Body of pancreas (tissue), 4 donors: ENCODE data around the gene WWOX.

ENCODE experiments used
- POLR2A ChIP-seq, 3 donors: fragments of 450-650 bp; IDR thresholded peaks; one replicate each; pipeline ENCODE4 v1.6.1; 2016; ENCODE audit warnings: antibody characterized with exemption in 3 of 3, mild to moderate bottlenecking in 2 of 3
- TF ChIP-seq, protein P1 (sequence below), 7 experiments: fragments of 450-650 bp in 4 of 7; fragments of 200-600 bp in 3 of 7; sonication (generic) in 3 of 7; IDR thresholded peaks; one replicate each; pipeline ENCODE4 v1.5.1; 2016 to 2019; ENCODE audit warnings: antibody characterized with exemption in 7 of 7

DNA sequence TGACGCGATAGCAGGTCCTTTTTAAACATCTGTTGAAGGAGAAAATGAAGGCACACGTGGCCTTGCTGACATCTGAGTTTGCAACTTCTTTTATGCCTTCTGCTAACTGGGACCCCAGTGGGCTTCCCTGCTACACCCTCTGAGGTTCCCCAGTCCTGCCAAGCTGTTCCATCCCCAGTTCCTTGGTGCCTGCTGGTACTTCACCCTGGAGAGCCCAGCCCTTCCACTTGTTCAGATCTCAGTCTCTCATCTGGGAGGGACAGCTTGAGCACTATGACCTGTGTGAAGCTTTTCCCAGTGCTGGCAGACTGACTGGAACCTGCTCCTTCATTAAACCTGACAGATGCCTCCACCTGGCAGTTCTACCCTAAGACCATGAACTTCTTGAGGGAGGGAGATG lies 95.5 kb downstream of the WWOX start:
- TF ChIP-seq, protein P1, sequence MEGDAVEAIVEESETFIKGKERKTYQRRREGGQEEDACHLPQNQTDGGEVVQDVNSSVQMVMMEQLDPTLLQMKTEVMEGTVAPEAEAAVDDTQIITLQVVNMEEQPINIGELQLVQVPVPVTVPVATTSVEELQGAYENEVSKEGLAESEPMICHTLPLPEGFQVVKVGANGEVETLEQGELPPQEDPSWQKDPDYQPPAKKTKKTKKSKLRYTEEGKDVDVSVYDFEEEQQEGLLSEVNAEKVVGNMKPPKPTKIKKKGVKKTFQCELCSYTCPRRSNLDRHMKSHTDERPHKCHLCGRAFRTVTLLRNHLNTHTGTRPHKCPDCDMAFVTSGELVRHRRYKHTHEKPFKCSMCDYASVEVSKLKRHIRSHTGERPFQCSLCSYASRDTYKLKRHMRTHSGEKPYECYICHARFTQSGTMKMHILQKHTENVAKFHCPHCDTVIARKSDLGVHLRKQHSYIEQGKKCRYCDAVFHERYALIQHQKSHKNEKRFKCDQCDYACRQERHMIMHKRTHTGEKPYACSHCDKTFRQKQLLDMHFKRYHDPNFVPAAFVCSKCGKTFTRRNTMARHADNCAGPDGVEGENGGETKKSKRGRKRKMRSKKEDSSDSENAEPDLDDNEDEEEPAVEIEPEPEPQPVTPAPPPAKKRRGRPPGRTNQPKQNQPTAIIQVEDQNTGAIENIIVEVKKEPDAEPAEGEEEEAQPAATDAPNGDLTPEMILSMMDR (IDR thresholded peaks at IDR 0.05): no peak
- TF ChIP-seq POLR2A (IDR thresholded peaks at IDR 0.05): no peak
